HepG2 (cell line): ENCODE results near the gene SERPINE3. TPM values are rescaled to one million over a fixed set of nuclear protein-coding genes. Genes with fewer than 3 reads are reported as not detected.

Source experiments
- ATAC-seq: fragments of 200-7000 bp; cut with Tn5 transposase; 3 replicates; pipeline ENCODE4 v1.9.1; 2020; ENCODE audit warnings: mild to moderate bottlenecking, moderate library complexity
- BruUV-seq: library from RNA; stranded (reverse); fragments of 400-500 nt; replicated peaks from 2 replicates; lab custom pipeline; 2021; lab: Mats Ljungman, UMichigan
- CTCF ChIA-PET: fragments of 300-600 bp; formaldehyde crosslinking; extraction: SDS; loops from one replicate; lab custom pipeline; 2021; ENCODE audit warnings: low total read pairs, inconsistent platforms, low intra/inter-chr PET ratio; lab: Yijun Ruan, JAX
- POLR2A ChIA-PET: fragments of 350-600 bp; sonication (Branson Sonifier 250); formaldehyde crosslinking; loops from one replicate; lab custom pipeline; 2020; ENCODE audit warnings: antibody characterized with exemption, inconsistent platforms; lab: Yijun Ruan, JAX
- DNase-seq: peaks from one replicate; pipeline ENCODE4 v3.0.0-alpha.2; 2015; ENCODE audit warnings: low spot score
- FAIRE-seq: peaks from 3 replicates; lab custom pipeline; 2011; peaks lifted over from hg19 to GRCh38; lab: Jason Lieb, UNC
- H2AFZ ChIP-seq: one replicate; pipeline ENCODE4 v1.6.1; 2011; ENCODE audit warnings: low read length, inconsistent platforms
- H3K27ac ChIP-seq: fragments of 300-600 bp; 3 replicates; pipeline ENCODE4 v1.8.0; 2011; ENCODE audit warnings: mixed run types, mild to moderate bottlenecking, mixed read lengths, low read length, inconsistent platforms; ENCODE audit not compliant: insufficient read depth; ENCODE audit errors: extremely low read length
- H3K27me3 ChIP-seq, 2 experiments: fragments of 200-600 bp in 1 of 2; 2 replicates in 1 of 2; 3 replicates in 1 of 2; pipeline versions ENCODE4 v1.6.0 to v1.8.0; 2011; ENCODE audit warnings: low read length in 2 of 2, mild to moderate bottlenecking in 2 of 2, moderate library complexity in 2 of 2, inconsistent platforms in 1 of 2; ENCODE audit not compliant: insufficient read depth in 2 of 2, control insufficient read depth in 1 of 2
- H3K36me3 ChIP-seq, 2 experiments: fragments of 200-600 bp in 1 of 2; replicated peaks in 1 of 2; 2 replicates in 1 of 2; 3 replicates in 1 of 2; pipeline versions ENCODE4 v1.5.1 to v1.8.0; 2011; ENCODE audit warnings: low read length in 2 of 2, inconsistent platforms in 1 of 2; ENCODE audit not compliant: insufficient read depth in 2 of 2, control insufficient read depth in 1 of 2
- H3K4me1 ChIP-seq: 2 replicates; pipeline ENCODE4 v1.5.1; 2012; ENCODE audit warnings: low read length, inconsistent platforms; ENCODE audit not compliant: insufficient read depth
- H3K4me2 ChIP-seq: 2 replicates; pipeline ENCODE4 v1.6.0; 2011; ENCODE audit warnings: low read depth, low read length, inconsistent platforms
- H3K4me3 ChIP-seq, 3 experiments: fragments of 200-600 bp in 1 of 3; sonication (generic), shearing (Covaris generic) in 1 of 3; replicated peaks in 1 of 3; 2 replicates each; pipeline ENCODE4 v1.5.1; 2011 to 2016; ENCODE audit warnings: low read length in 3 of 3, inconsistent platforms in 2 of 3, low read depth in 2 of 3, mild to moderate bottlenecking in 2 of 3, control low read depth in 1 of 3, mixed read lengths in 1 of 3; ENCODE audit not compliant: insufficient read depth in 1 of 3
- H3K79me2 ChIP-seq: one replicate; pipeline ENCODE4 v1.6.1; 2011; ENCODE audit warnings: low read length, inconsistent platforms; ENCODE audit not compliant: insufficient read depth
- H3K9ac ChIP-seq: 2 replicates; pipeline ENCODE4 v1.6.0; 2011; ENCODE audit warnings: mild to moderate bottlenecking, low read depth, low read length, inconsistent platforms; ENCODE audit not compliant: insufficient read depth
- H3K9me3 ChIP-seq: 2 replicates; pipeline ENCODE4 v1.5.1; 2012; ENCODE audit warnings: mild to moderate bottlenecking, low read length
- H4K20me1 ChIP-seq: 2 replicates; pipeline ENCODE4 v1.6.0; 2011; ENCODE audit warnings: inconsistent platforms, mild to moderate bottlenecking, low read length, moderate library complexity; ENCODE audit not compliant: insufficient read depth
- CEBPB ChIP-seq: IDR thresholded peaks from 2 replicates; pipeline ENCODE4 v1.6.1; 2011; ENCODE audit warnings: low read depth, low read length, improper control_type of control experiment, borderline replicate concordance
- GZF1 ChIP-seq: sonication (generic); formaldehyde crosslinking; IDR thresholded peaks from 2 replicates; pipeline ENCODE4 v1.5.1; 2020; ENCODE audit warnings: mild to moderate bottlenecking, missing genetic modification reagents
- NFAT5 ChIP-seq: sonication (generic); formaldehyde crosslinking; IDR thresholded peaks from 2 replicates; pipeline ENCODE4 v1.4.0; 2020; ENCODE audit warnings: missing genetic modification reagents
- RBM22 ChIP-seq: fragments of 200-400 bp; formaldehyde crosslinking; optimal IDR thresholded peaks from 2 replicates; pipeline ENCODE3; 2017; ENCODE audit warnings: mild to moderate bottlenecking, low read length, moderate library complexity
- ZNF337 ChIP-seq: sonication (generic); formaldehyde crosslinking; IDR thresholded peaks from 2 replicates; pipeline ENCODE4 v1.5.1; 2020; ENCODE audit warnings: missing genetic modification reagents, low read depth, mild to moderate bottlenecking, borderline replicate concordance
- WGBS: methylation state at CpG from one replicate; pipeline ENCODE4 v1.1.6; 2017; ENCODE audit warnings: low lambda C conversion rate; 5-methylcytosine and 5-hydroxymethylcytosine counted together
- in situ Hi-C: cut with HindIII; loops from 2 replicates; pipeline ENCODE4 v1.10.0; 2017; ENCODE audit warnings: low pct_unique_long_range_greater_than_20kb; ENCODE audit not compliant: extremely low pct_ligation_motif_present
- intact Hi-C: fragments of 100-400 bp; cut with micrococcal nuclease; formaldehyde crosslinking; loops from one replicate; pipeline ENCODE4 v1.10.0; 2022; ENCODE audit not compliant: unreplicated experiment
- polyA plus RNA-seq, 8 experiments: library from polyadenylated mRNA; depleted of rRNA in 3 of 8; stranded (reverse) in 7 of 8; unstranded in 1 of 8; fragments of >200 nt; fragmentation: Illumina TruSeq in 4 of 8; extraction: Trizol in 4 of 8; gene quantifications; 2 replicates each; pipeline versions ENCODE4 v1.2.1 to v1.2.3, GENCODE V29; 2011 to 2016; ENCODE audit warnings: low read depth in 4 of 8, missing spikeins in 1 of 8, mixed read lengths in 1 of 8; ENCODE audit not compliant: insufficient read depth in 1 of 8
- total RNA-seq, 5 experiments: library from RNA; depleted of rRNA; stranded (reverse); fragments of >200 nt; fragmentation: Illumina TruSeq; extraction: Trizol; gene quantifications; 2 replicates each; pipeline ENCODE4 v1.2.3, GENCODE V29; 2016; ENCODE audit warnings: low read depth in 1 of 5

SERPINE3 gene
- total and polyA plus RNA-seq, 2 of the 13 experiments (the other 11 are each of a cell fraction or from before 2014, with no cell fraction given) = not detected

DNA sequence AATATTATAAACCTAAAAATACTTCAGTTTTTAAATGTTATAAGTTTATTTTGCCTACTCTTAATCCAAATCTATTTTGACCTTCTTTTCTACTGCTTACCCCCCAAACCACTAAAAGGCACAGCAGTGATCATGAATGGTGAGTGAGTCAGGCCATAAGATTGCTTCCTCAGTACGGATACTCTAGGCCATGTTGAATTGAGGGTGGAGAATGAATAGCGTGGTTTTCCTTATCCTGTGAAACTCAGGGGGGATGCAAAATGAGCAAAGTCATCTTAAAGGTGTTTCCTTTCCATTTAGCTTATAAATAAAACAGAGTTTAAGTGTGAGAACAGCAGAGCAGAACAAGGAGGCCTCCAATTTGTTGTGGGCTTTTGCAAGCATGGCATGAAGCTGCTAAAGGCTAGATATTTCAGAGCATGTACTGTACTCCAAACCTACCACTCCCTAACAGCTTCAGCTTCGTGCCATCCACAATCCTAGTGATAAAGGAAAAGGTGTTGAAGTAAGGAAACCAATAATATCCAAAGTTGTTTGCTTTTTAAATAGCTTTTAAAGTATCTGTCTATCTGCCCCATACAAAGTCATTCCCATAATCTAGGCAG is 25.0 kb downstream of the SERPINE3 start:
- no peak for DNase-seq
- ChIA-PET CTCF (no interaction called here), POLR2A (no interaction called here)
- no peaks in the 10 kb centered on the region for H4K20me1 ChIP-seq
- H3K4me2 ChIP-seq = no peak overlapping the region
- no peaks in the 10 kb centered on the region for H3K9me3 ChIP-seq
- H3K9ac ChIP-seq = no peak overlapping the region
- in situ Hi-C loops = no loop called here
- 97% methylated on average over 3 of the region's 3 CpGs for WGBS
- H3K27ac ChIP-seq = no peak overlapping the region
- intact Hi-C loops = no loop called here
- H3K27me3 ChIP-seq = no peaks in the 10 kb centered on the region
- no peak overlapping the region for H2AFZ ChIP-seq
- H3K36me3 ChIP-seq = peaks cover 5 to 37% of the 10 kb centered on the region in 2 experiments
- ATAC-seq = no peak
- no peak for FAIRE-seq
- TF ChIP-seq RBM22 = peak; percentile 89
- no peak for TF ChIP-seq GZF1 (CRISPR knock-in tag)
- H3K4me3 ChIP-seq = no peak overlapping the region
- peaks cover 11% of the 10 kb centered on the region for H3K4me1 ChIP-seq
- no peaks in the 10 kb centered on the region for H3K79me2 ChIP-seq
- BruUV-seq = no TSS peak

DNA sequence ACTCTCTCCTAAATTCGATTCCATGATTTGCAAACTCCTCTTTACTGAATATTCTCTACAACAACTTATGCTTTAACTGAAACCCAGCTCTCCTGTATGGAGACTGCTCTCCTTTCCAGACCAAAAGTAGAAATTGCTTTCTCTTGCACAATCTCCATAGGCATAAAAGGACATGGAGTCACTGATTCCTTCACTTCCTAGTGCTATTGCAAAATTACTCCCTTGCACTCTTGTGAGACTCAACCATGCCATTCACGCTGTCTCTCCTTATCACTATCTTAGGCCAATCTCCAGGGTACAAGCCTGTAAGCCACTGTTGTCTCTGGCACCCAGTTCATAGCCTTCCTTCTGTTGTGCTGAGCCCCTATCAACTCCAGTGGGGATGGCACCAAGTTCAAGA is 30.6 kb downstream of the SERPINE3 start:
- Histone ChIP-seq H3K4me2 (no peak overlapping the region), H2AFZ (no peak overlapping the region), H3K79me2 (no peaks in the 10 kb centered on the region), H3K9me3 (no peaks in the 10 kb centered on the region), H4K20me1 (no peaks in the 10 kb centered on the region), H3K4me3 (no peak overlapping the region), H3K9ac (no peak overlapping the region), H3K27me3 (no peaks in the 10 kb centered on the region), H3K4me1 (no peaks in the 10 kb centered on the region), H3K27ac (no peak overlapping the region), H3K36me3 (peaks cover 12 to 88% of the 10 kb centered on the region in 2 experiments)
- DNase-seq (no peak), FAIRE-seq (no peak), ATAC-seq (no peak; the same call in 2 of the 3 replicates)
- ChIA-PET POLR2A (no interaction called here), CTCF (no interaction called here)
- in situ Hi-C loops (no loop called here), intact Hi-C loops (no loop called here)
- WGBS = 92% methylated on average over 2 of the region's 2 CpGs
- BruUV-seq = no TSS peak
- TF ChIP-seq CEBPB = peak; percentile 55; the same call in 1 of the 2 replicates
- TF ChIP-seq ZNF337 (CRISPR knock-in tag) = no peak
- TF ChIP-seq NFAT5 (CRISPR knock-in tag) = no peak
- TF ChIP-seq, all 625 proteins: peak for 1
